Measurements from ENCODE around the gene VANGL2. TPM values are rescaled to one million over a fixed set of nuclear protein-coding genes. Genes with fewer than 3 reads are reported as not detected.
A peak's percentile ranks its signal among the peaks of the same experiment; 100 is the strongest.

Gene VANGL2
- under 1 TPM in 5 of 6 donors, not detected in 1; 0.05 to 0.19 (median 0.08) TPM for polyA plus RNA-seq (ENCODE audit: low read depth in 6 of 6)

- Mint-ChIP-seq H3K4me1 (peaks cover 19 to 28% (median 23%) of the 10 kb centered on the region in 3 donors), H3K27ac (peak within 1 kb of the TSS in 4 of 6 donors; percentile 18 to 80 (median 58)), H3K36me3 (no peaks in the 10 kb centered on the region), H3K27me3 (peaks cover 0 to 5% (median 2%) of the 10 kb centered on the region in 3 donors), H3K4me3 (peak within 1 kb of the TSS; percentile 55 to 93 (median 83)), H3K9me3 (no peaks in the 10 kb centered on the region)
- ATAC-seq (ENCODE audit: low read depth in 2 of 2) (peak; percentile 32 to 53), DNase-seq (peak; percentile 41)
Measured at GRCh38 chr1:160400223-160400645, at the start of gene VANGL2. Gene VANGL2 (plus strand): TSS chr1:160400564. CDS start chr1:160415838, 15,274 bp downstream.

- ATAC-seq (ENCODE audit: low read depth in 2 of 2) (no peak), DNase-seq (no peak)
- peaks cover 25 to 58% of the 10 kb centered on the region in 2 donors for H3K36me3 Mint-ChIP-seq
- no peak overlapping the region for H3K27ac Mint-ChIP-seq
- no peaks in the 10 kb centered on the region for H3K27me3 Mint-ChIP-seq
- peaks cover 15 to 21% (median 17%) of the 10 kb centered on the region in 3 donors for H3K4me1 Mint-ChIP-seq
- H3K9me3 Mint-ChIP-seq = no peaks in the 10 kb centered on the region
- no peak overlapping the region for H3K4me3 Mint-ChIP-seq
Measured at GRCh38 chr1:160351629-160352028, 48.7 kb upstream of the VANGL2 start.

DNA sequence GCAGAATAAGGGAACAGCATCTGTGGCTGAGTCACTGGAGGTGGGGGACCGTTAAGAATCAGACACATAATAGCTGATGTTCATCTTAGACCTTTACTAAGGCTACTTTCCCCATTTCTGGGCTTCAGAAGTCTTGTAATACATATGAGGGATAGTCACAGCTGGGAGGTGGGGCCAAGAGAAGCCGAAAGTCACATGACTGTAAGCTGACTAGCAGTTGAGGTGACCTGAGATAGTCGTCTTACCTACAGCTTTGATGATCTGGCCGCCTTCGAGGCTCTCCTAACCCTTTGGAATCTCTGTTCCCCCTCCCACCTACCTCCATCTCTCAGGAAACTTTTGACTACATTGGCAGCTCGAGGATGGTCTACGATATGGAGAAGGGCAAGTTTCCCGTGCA is 47.8 kb upstream of the VANGL2 start:
- Mint-ChIP-seq H3K9me3 (no peaks in the 10 kb centered on the region), H3K27ac (peak overlapping the region in 2 of 6 donors; percentile 26 to 56), H3K27me3 (no peaks in the 10 kb centered on the region), H3K4me3 (no peak overlapping the region), H3K4me1 (peaks cover 5 to 11% (median 8%) of the 10 kb centered on the region in 3 donors), H3K36me3 (peaks cover 33 to 64% of the 10 kb centered on the region in 2 donors)
- DNase-seq (no peak), ATAC-seq (ENCODE audit: low read depth in 2 of 2) (no peak)

DNA sequence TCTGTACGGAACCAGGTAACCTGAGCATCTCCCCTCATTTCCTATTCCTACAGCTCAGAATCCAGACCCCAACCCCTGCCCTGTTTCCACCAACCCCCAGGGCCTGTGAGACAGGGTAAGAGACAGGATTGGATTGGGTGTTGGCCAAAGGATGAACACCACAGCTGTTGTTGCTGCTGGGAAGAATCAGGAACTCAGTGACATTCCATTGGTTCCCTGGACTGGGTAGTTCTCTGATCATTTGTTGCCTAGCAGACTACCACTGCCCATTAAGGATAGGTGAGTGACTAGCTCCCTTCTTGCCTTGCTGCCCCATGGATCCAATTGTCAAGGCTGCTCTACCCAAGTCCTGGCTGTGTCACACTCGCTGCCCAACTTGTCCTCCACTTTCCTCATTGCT is 47.1 kb upstream of the VANGL2 start:
- ATAC-seq (ENCODE audit: low read depth in 2 of 2) (no peak), DNase-seq (no peak)
- no peaks in the 10 kb centered on the region for H3K27me3 Mint-ChIP-seq
- peaks cover 0 to 8% (median under 1%) of the 10 kb centered on the region in 3 donors for H3K4me1 Mint-ChIP-seq
- peak overlapping the region in 1 of 6 donors; percentile 26 for H3K27ac Mint-ChIP-seq
- no peaks in the 10 kb centered on the region for H3K9me3 Mint-ChIP-seq
- no peak overlapping the region for H3K4me3 Mint-ChIP-seq
- H3K36me3 Mint-ChIP-seq = peaks cover 40 to 70% of the 10 kb centered on the region in 2 donors

DNA sequence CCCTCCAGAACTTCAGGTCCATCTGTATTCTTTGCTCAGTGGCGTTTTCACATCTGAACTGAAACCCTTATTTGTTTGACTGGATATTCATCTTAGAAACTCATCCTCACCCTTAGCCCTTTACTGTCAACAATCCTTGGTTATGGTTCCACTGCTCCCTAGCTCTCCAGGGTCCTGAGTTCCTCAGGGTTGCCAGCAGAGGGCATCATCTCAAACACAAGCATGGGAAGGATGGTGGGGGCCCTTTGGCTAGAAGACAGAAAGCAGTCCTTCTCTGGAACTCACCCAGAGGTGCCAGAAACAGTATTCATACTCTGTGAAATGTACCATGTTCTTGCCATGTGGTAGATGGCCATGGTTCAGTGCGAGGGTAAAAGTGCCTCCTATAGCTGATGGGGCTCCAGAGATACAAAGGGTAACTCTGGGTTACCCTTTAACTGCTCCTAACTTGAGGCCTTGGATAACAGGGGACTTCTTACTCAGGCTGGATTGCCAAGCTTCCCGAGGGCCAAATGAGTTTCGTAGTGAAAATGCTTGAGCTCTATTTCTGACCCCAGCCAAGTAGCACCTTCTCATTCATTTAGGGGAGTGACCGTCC is 45.9 kb upstream of the VANGL2 start:
- no peaks in the 10 kb centered on the region for H3K27me3 Mint-ChIP-seq
- peak overlapping the region in 1 of 6 donors; percentile 8 for H3K27ac Mint-ChIP-seq
- peak; percentile 53 to 65 for ATAC-seq (ENCODE audit: low read depth in 2 of 2)
- H3K9me3 Mint-ChIP-seq = no peaks in the 10 kb centered on the region
- H3K4me3 Mint-ChIP-seq = no peak overlapping the region
- no peak for DNase-seq
- peaks cover 45 to 74% of the 10 kb centered on the region in 2 donors for H3K36me3 Mint-ChIP-seq
- peaks cover 0 to 8% (median 0%) of the 10 kb centered on the region in 3 donors for H3K4me1 Mint-ChIP-seq

- ATAC-seq (ENCODE audit: low read depth in 2 of 2) = no peak
- H3K36me3 Mint-ChIP-seq = peaks cover 32 to 65% of the 10 kb centered on the region in 2 donors
Measured at GRCh38 chr1:160357286-160358002, 42.9 kb upstream of the VANGL2 start.

GRCh38 chr1:160358073-160358472 is 42.3 kb upstream of the VANGL2 start:
- DNase-seq = no peak
- no peaks in the 10 kb centered on the region for H3K9me3 Mint-ChIP-seq
- no peak for ATAC-seq (ENCODE audit: low read depth in 2 of 2)
- no peaks in the 10 kb centered on the region for H3K27me3 Mint-ChIP-seq
- H3K27ac Mint-ChIP-seq = peak overlapping the region in 2 of 6 donors; percentile 39 to 79
- H3K36me3 Mint-ChIP-seq = peaks cover 32 to 60% of the 10 kb centered on the region in 2 donors
- no peak overlapping the region for H3K4me3 Mint-ChIP-seq
- peaks cover 0 to 12% (median 0%) of the 10 kb centered on the region in 3 donors for H3K4me1 Mint-ChIP-seq

More at GRCh38 chr1:160357286-160358002, 42.9 kb upstream of the VANGL2 start:
- H3K27ac Mint-ChIP-seq = peak overlapping the region in 2 of 6 donors; percentile 16 to 39
- H3K4me1 Mint-ChIP-seq = peaks cover 0 to 8% (median 0%) of the 10 kb centered on the region in 3 donors
- DNase-seq = no peak
- no peaks in the 10 kb centered on the region for H3K27me3 Mint-ChIP-seq
- H3K4me3 Mint-ChIP-seq = no peak overlapping the region
- H3K9me3 Mint-ChIP-seq = no peaks in the 10 kb centered on the region

DNA sequence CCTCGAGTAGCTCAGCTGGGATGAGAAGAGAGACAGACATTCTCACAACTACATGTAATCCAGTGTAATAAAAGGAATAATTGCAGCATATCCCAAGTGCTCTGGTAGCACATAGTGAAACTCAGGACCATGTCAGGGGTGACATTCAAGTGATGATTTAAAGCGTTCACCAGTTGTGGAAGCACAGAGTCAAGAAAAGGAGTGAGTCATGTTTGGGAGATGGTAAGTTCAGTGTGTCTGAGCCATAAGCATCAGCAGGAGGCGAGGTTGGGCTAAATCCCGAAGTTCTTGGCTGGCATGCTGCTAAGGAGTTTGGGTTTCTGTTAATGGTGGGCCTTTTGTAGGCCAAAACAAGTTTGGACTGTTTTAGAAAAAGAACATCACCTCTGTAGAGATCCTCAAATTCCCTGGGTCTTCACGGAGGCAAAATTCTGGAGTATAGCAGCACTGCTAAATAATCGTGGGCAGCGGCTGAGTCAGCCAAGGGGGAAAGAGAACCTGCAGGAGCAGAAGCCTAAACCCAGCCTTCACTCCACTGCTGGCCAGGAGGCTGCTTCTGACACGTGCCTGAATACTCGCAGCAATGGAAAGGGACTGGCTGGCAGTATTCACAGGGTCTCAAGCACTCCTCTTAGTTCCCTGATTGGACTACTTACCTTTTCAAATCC is 40.7 kb upstream of the VANGL2 start:
- Mint-ChIP-seq H3K27ac (peak overlapping the region in 2 of 6 donors; percentile 8 to 92), H3K4me1 (peaks cover 0 to 17% (median 0%) of the 10 kb centered on the region in 3 donors), H3K9me3 (no peaks in the 10 kb centered on the region), H3K27me3 (no peaks in the 10 kb centered on the region), H3K36me3 (peaks cover 26 to 44% of the 10 kb centered on the region in 2 donors), H3K4me3 (no peak overlapping the region)
- no peak for DNase-seq
- no peak for ATAC-seq (ENCODE audit: low read depth in 2 of 2)

DNA sequence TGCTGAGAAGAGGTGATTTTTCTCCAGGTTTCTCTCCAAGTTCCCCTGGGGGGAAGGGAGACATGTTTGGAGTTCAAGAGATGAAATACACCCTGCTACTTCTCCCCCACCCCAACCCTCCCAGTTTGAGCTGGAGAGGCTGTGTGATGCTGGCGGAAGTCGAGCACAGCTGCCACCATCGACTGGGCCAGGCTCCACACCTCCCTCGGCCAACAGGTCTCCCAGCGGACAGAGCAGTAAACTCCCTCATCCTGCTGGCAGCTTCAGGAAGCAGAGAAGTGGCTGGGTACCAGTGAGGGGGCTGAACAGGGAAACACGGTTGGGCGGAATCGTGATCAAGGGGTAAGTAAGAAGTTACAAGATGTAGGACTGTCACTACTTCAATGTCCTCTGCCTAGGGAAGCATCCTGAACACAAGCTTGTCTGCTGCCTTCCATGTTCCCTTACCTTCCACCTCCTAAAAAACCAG is 40.1 kb upstream of the VANGL2 start:
- Mint-ChIP-seq H3K9me3 (no peaks in the 10 kb centered on the region), H3K36me3 (peaks cover 26 to 38% of the 10 kb centered on the region in 2 donors), H3K4me1 (peaks cover 0 to 17% (median 0%) of the 10 kb centered on the region in 3 donors), H3K27me3 (no peaks in the 10 kb centered on the region), H3K4me3 (no peak overlapping the region), H3K27ac (no peak overlapping the region)
- DNase-seq = no peak
- no peak for ATAC-seq (ENCODE audit: low read depth in 2 of 2)

GRCh38 chr1:160361199-160361598 is 39.2 kb upstream of the VANGL2 start:
- H3K27ac Mint-ChIP-seq = peak overlapping the region in 4 of 6 donors; percentile 27 to 90 (median 62)
- peaks cover 0 to 17% (median 0%) of the 10 kb centered on the region in 3 donors for H3K4me1 Mint-ChIP-seq
- no peak overlapping the region for H3K4me3 Mint-ChIP-seq
- DNase-seq (no peak), ATAC-seq (ENCODE audit: low read depth in 2 of 2) (no peak)
- no peaks in the 10 kb centered on the region for H3K27me3 Mint-ChIP-seq
- no peaks in the 10 kb centered on the region for H3K9me3 Mint-ChIP-seq
- H3K36me3 Mint-ChIP-seq = peaks cover 25 to 30% of the 10 kb centered on the region in 2 donors

GRCh38 chr1:160361814-160362167 is 38.6 kb upstream of the VANGL2 start:
- ATAC-seq (ENCODE audit: low read depth in 2 of 2) (no peak), DNase-seq (no peak)
- H3K27me3 Mint-ChIP-seq = no peaks in the 10 kb centered on the region
- peak overlapping the region in 1 of 6 donors; percentile 39 for H3K27ac Mint-ChIP-seq
- no peak overlapping the region for H3K4me3 Mint-ChIP-seq
- H3K36me3 Mint-ChIP-seq = peaks cover 19 to 24% of the 10 kb centered on the region in 2 donors
- no peaks in the 10 kb centered on the region for H3K9me3 Mint-ChIP-seq
- H3K4me1 Mint-ChIP-seq = peaks cover 0 to 17% (median 0%) of the 10 kb centered on the region in 3 donors

GRCh38 chr1:160362168-160362957 is 38.0 kb upstream of the VANGL2 start:
- H3K36me3 Mint-ChIP-seq = peaks cover 13 to 19% of the 10 kb centered on the region in 2 donors
- no peaks in the 10 kb centered on the region for H3K27me3 Mint-ChIP-seq
- peaks cover 0 to 17% (median 0%) of the 10 kb centered on the region in 3 donors for H3K4me1 Mint-ChIP-seq
- DNase-seq = no peak
- H3K4me3 Mint-ChIP-seq = no peak overlapping the region
- no peaks in the 10 kb centered on the region for H3K9me3 Mint-ChIP-seq
- no peak for ATAC-seq (ENCODE audit: low read depth in 2 of 2)
- H3K27ac Mint-ChIP-seq = peak overlapping the region in 4 of 6 donors; percentile 39 to 93 (median 78)

Measured in naive B cell (primary cell).